HEK293T (cell line): ENCODE data around the gene KCNQ5.
"Not testable (repeated sequence)": the region's sequence is repeated elsewhere in the genome, so short reads cannot be mapped to it uniquely, and the experiment has no call there.

Experiments
- BHLHE40 ChIP-seq: fragments of 450-650 bp; IDR thresholded peaks from 2 replicates; pipeline ENCODE4 v1.6.1; 2016; ENCODE audit warnings: mild to moderate bottlenecking, moderate library complexity, borderline replicate concordance
- CTBP1 ChIP-seq: fragments of 450-650 bp; IDR thresholded peaks from 2 replicates; pipeline ENCODE4 v1.6.1; 2016; ENCODE audit warnings: borderline replicate concordance
- FOXA1 ChIP-seq: fragments of 450-650 bp; IDR thresholded peaks from 2 replicates; pipeline ENCODE4 v1.6.1; 2016; ENCODE audit warnings: mild to moderate bottlenecking
- FOXK2 ChIP-seq: fragments of 450-650 bp; IDR thresholded peaks from 2 replicates; pipeline ENCODE4 v1.6.1; 2016; ENCODE audit warnings: mild to moderate bottlenecking
- HDGF ChIP-seq: fragments of 450-650 bp; IDR thresholded peaks from 2 replicates; pipeline ENCODE4 v1.6.1; 2017; ENCODE audit warnings: antibody characterized with exemption, borderline replicate concordance
- NFRKB ChIP-seq: fragments of 450-650 bp; IDR thresholded peaks from 2 replicates; pipeline ENCODE4 v1.6.1; 2016; ENCODE audit warnings: mild to moderate bottlenecking, moderate library complexity
- SP1 ChIP-seq: fragments of 450-650 bp; IDR thresholded peaks from 2 replicates; pipeline ENCODE4 v1.6.1; 2017
- SUZ12 ChIP-seq: fragments of 450-650 bp; IDR thresholded peaks from 2 replicates; pipeline ENCODE4 v1.6.1; 2016; ENCODE audit warnings: mild to moderate bottlenecking
- TARDBP ChIP-seq: fragments of 450-650 bp; IDR thresholded peaks from 2 replicates; pipeline ENCODE4 v1.6.1; 2016
- ZNF384 ChIP-seq: fragments of 450-650 bp; IDR thresholded peaks from 2 replicates; pipeline ENCODE4 v1.6.1; 2016

- TF ChIP-seq NFRKB, BHLHE40, ZNF384, TARDBP, CTBP1, FOXA1, FOXK2, SUZ12, SP1, HDGF: not testable (repeated sequence)
Measured at GRCh38 chr6:72898313-72898712, 276.4 kb downstream of the KCNQ5 start.
